SK-N-SH (cell line): ENCODE measurements around the gene LXN. TPM values are rescaled to one million over a fixed set of nuclear protein-coding genes. Genes with fewer than 3 reads are reported as not detected.

Source experiments
- CTCF ChIA-PET: fragments of 300-600, 350-600 bp; formaldehyde crosslinking; extraction: SDS; loops from one replicate; lab custom pipeline; 2021; lab: Yijun Ruan, JAX
- POLR2A ChIA-PET: fragments of 350-600 bp; sonication (Branson Sonifier 250); formaldehyde crosslinking; extraction: SDS; loops from one replicate; lab custom pipeline; 2020; ENCODE audit warnings: antibody characterized with exemption, inconsistent platforms; lab: Yijun Ruan, JAX
- DNase-seq: peaks from one replicate; pipeline ENCODE4 v3.0.0; 2012
- H2AFZ ChIP-seq: fragments of 200-600 bp; sonication (generic); 2 replicates; pipeline ENCODE4 v1.8.1; 2016; ENCODE audit warnings: antibody characterized with exemption, mild to moderate bottlenecking, low read depth
- H3F3A ChIP-seq: fragments of 200-600 bp; sonication (generic); replicated peaks from 2 replicates; pipeline ENCODE3; 2016; ENCODE audit warnings: antibody characterized with exemption, mild to moderate bottlenecking; ENCODE audit not compliant: insufficient read depth
- H3K27ac ChIP-seq, 2 experiments: fragments of 200-500 bp in 1 of 2; fragments of 200-600 bp in 1 of 2; sonication (Bioruptor generic) in 1 of 2; sonication (generic), shearing (Covaris generic) in 1 of 2; 2 replicates each; pipeline versions ENCODE4 v1.5.1 to v1.6.1; 2014 to 2016; ENCODE audit warnings: low read depth in 2 of 2, inconsistent platforms in 1 of 2, low read length in 1 of 2, mild to moderate bottlenecking in 1 of 2, mixed read lengths in 1 of 2
- H3K27me3 ChIP-seq: fragments of 200-600 bp; sonication (generic), shearing (Covaris generic); 2 replicates; pipeline ENCODE4 v1.6.1; 2016; ENCODE audit warnings: mixed run types; ENCODE audit not compliant: insufficient read depth
- H3K36me3 ChIP-seq, 2 experiments: fragments of 200-500 bp in 1 of 2; fragments of 200-600 bp in 1 of 2; sonication (Bioruptor generic) in 1 of 2; sonication (generic) in 1 of 2; replicated peaks in 1 of 2; 2 replicates each; pipeline versions ENCODE3 to v1.5.1; 2014 to 2016; ENCODE audit warnings: low read length in 1 of 2, mild to moderate bottlenecking in 1 of 2; ENCODE audit not compliant: insufficient read depth in 2 of 2, control insufficient read depth in 1 of 2
- H3K4me1 ChIP-seq, 2 experiments: fragments of 200-500 bp in 1 of 2; fragments of 200-600 bp in 1 of 2; sonication (Bioruptor generic) in 1 of 2; sonication (generic), shearing (Covaris generic) in 1 of 2; 2 replicates each; pipeline versions ENCODE4 v1.5.1 to v1.6.1; 2014 to 2016; ENCODE audit warnings: low read depth in 1 of 2, low read length in 1 of 2, mixed run types in 1 of 2; ENCODE audit not compliant: insufficient read depth in 2 of 2, control insufficient read depth in 1 of 2
- H3K4me2 ChIP-seq: fragments of 200-600 bp; sonication (generic), shearing (Covaris generic); 2 replicates; pipeline ENCODE4 v1.6.1; 2017; ENCODE audit warnings: mixed run types
- H3K4me3 ChIP-seq, 2 experiments: fragments of 200-500 bp in 1 of 2; fragments of 200-600 bp in 1 of 2; sonication (Bioruptor generic) in 1 of 2; sonication (generic), shearing (Covaris generic) in 1 of 2; 2 replicates each; pipeline versions ENCODE4 v1.5.1 to v1.8.1; 2014 to 2016; ENCODE audit warnings: low read depth in 2 of 2, inconsistent platforms in 1 of 2, low read length in 1 of 2, mild to moderate bottlenecking in 1 of 2, mixed read lengths in 1 of 2, moderate library complexity in 1 of 2
- H3K79me2 ChIP-seq: fragments of 200-600 bp; sonication (generic); 2 replicates; pipeline ENCODE4 v1.8.1; 2017; ENCODE audit warnings: mild to moderate bottlenecking; ENCODE audit not compliant: insufficient read depth
- H3K9ac ChIP-seq: fragments of 200-600 bp; sonication (generic); 2 replicates; pipeline ENCODE4 v1.6.1; 2017; ENCODE audit warnings: mixed run types
- H3K9me2 ChIP-seq: fragments of 200-600 bp; sonication (generic); 2 replicates; pipeline ENCODE4 v1.6.1; 2017; ENCODE audit warnings: mixed run types
- H3K9me3 ChIP-seq: fragments of 200-600 bp; sonication (generic); 2 replicates; pipeline ENCODE4 v1.6.1; 2017; ENCODE audit warnings: mixed run types, mild to moderate bottlenecking, moderate library complexity
- H4K20me1 ChIP-seq: fragments of 200-600 bp; sonication (generic); 2 replicates; pipeline ENCODE4 v1.6.1; 2017; ENCODE audit warnings: mild to moderate bottlenecking, mixed run types; ENCODE audit not compliant: insufficient read depth
- EZH2phosphoT487 ChIP-seq: fragments of 200-600 bp; sonication (generic); IDR thresholded peaks from 2 replicates; pipeline ENCODE4 v1.6.1; 2017; ENCODE audit warnings: low read depth, mixed run types, mild to moderate bottlenecking, antibody characterized with exemption, moderate library complexity, borderline replicate concordance
- GABPA ChIP-seq: IDR thresholded peaks from 2 replicates; pipeline ENCODE4 v1.4.0; 2012; ENCODE audit warnings: low read depth, mild to moderate bottlenecking
- GATA2 ChIP-seq: sonication (generic); formaldehyde crosslinking; IDR thresholded peaks from 2 replicates; pipeline ENCODE4 v1.5.0; 2020; ENCODE audit warnings: mild to moderate bottlenecking, missing genetic modification reagents
- IRF3 ChIP-seq: fragments of 150-350 bp; IDR thresholded peaks from 2 replicates; pipeline ENCODE4 v1.6.1; 2016; ENCODE audit warnings: mild to moderate bottlenecking, low read depth, low read length
- JUND ChIP-seq: IDR thresholded peaks from 2 replicates; pipeline ENCODE4 v1.4.0; 2012
- NRF1 ChIP-seq: IDR thresholded peaks from 2 replicates; pipeline ENCODE4 v1.6.1; 2012; ENCODE audit warnings: low read depth, mild to moderate bottlenecking, low read length
- PBX3 ChIP-seq: IDR thresholded peaks from 2 replicates; pipeline ENCODE4; 2012
- POLR2AphosphoS5 ChIP-seq: IDR thresholded peaks from 2 replicates; pipeline ENCODE4 v1.6.1; 2012; ENCODE audit warnings: low read depth, low read length
- RAD21 ChIP-seq: IDR thresholded peaks from 2 replicates; pipeline ENCODE4 v1.6.1; 2012; ENCODE audit warnings: mild to moderate bottlenecking, low read length
- RCOR1 ChIP-seq: fragments of 150-350 bp; IDR thresholded peaks from 2 replicates; pipeline ENCODE4 v1.6.1; 2017; ENCODE audit warnings: antibody characterized with exemption, low read length
- REST ChIP-seq: IDR thresholded peaks from 2 replicates; pipeline ENCODE4 v1.6.1; 2012; ENCODE audit warnings: mild to moderate bottlenecking, low read depth, low read length, moderate library complexity
- RFX5 ChIP-seq: IDR thresholded peaks from 2 replicates; pipeline ENCODE4 v1.6.1; 2012; ENCODE audit warnings: mild to moderate bottlenecking, improper control_type of control experiment, low read length
- SIN3A ChIP-seq: IDR thresholded peaks from 2 replicates; pipeline ENCODE4 v1.6.1; 2012; ENCODE audit warnings: low read depth, mild to moderate bottlenecking, low read length, moderate library complexity, borderline replicate concordance
- SMC3 ChIP-seq: IDR thresholded peaks from 2 replicates; pipeline ENCODE4 v1.6.1; 2012; ENCODE audit warnings: low read depth, low read length, improper control_type of control experiment
- TAF1 ChIP-seq: IDR thresholded peaks from 2 replicates; pipeline ENCODE4 v1.6.1; 2012; ENCODE audit warnings: low read depth, mild to moderate bottlenecking, low read length, moderate library complexity, borderline replicate concordance
- TEAD4 ChIP-seq: IDR thresholded peaks from 2 replicates; pipeline ENCODE4 v1.4.0; 2012; ENCODE audit warnings: mild to moderate bottlenecking, borderline replicate concordance; ENCODE audit not compliant: insufficient read depth
- YY1 ChIP-seq: IDR thresholded peaks from 2 replicates; pipeline ENCODE4 v1.4.0; 2012; ENCODE audit warnings: low read depth, mild to moderate bottlenecking
- WGBS: methylation state at CpG from one replicate; pipeline ENCODE4 v1.1.6; 2017; ENCODE audit warnings: low lambda C conversion rate; 5-methylcytosine and 5-hydroxymethylcytosine counted together
- polyA plus RNA-seq, 3 experiments: library from polyadenylated mRNA; depleted of rRNA; stranded (reverse); fragments of >200 nt; gene quantifications; 2 replicates each; pipeline ENCODE4 v1.2.3, GENCODE V29; 2012
- TF ChIP-seq, protein P1 (sequence below): fragments of 200-600 bp; sonication (generic); IDR thresholded peaks from 2 replicates; pipeline ENCODE4 v1.6.1; 2017; ENCODE audit warnings: antibody characterized with exemption, mild to moderate bottlenecking, moderate library complexity
- TF ChIP-seq, protein P2 (sequence below): IDR thresholded peaks from 2 replicates; pipeline ENCODE4 v1.4.0; 2012; ENCODE audit warnings: low read depth, borderline replicate concordance

LXN gene
- polyA plus RNA-seq, 1 of the 3 experiments (the other 2 are of a cell fraction), result not detected

DNA sequence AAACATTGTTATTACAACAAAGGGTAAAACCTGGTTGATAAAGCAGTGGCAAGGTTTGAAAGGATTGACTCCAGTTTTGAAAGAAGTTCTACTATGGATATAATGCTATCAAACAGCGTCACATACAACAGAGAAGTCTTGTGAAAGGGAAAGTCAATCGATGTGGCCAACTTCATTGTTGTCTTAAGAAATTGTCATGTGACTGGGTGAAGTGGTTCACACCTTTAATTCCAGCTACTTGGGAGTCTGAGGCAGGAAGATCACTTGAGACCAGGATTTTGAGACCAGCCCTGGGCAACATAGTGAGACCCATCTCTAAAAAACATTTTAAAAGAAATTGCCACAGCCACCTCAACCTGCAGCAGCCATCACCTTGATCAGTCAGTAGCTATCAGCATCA lies 6.2 kb upstream of the LXN start:
- Histone ChIP-seq H3F3A (peaks cover 14% of the 10 kb centered on the region), H3K27me3 (no peaks in the 10 kb centered on the region), H3K4me2 (no peak overlapping the region), H3K79me2 (peaks cover 10% of the 10 kb centered on the region; the same call in 1 of the 2 replicates), H3K9me3 (no peaks in the 10 kb centered on the region), H4K20me1 (no peaks in the 10 kb centered on the region), H3K4me3 (no peak overlapping the region), H3K4me1 (peaks cover 0 to 12% of the 10 kb centered on the region in 2 experiments; a peak in 1 of 4 replicates), H3K27ac (peak overlapping the region in 1 of 2 experiments; percentile 27; a peak in 1 of 4 replicates)
- CTCF ChIA-PET, result interaction anchor here (1.2 to 1.7 kb wide), 3 partner anchors 10 to 20 kb away, joined by 3 to 11 read pairs (median 3); no protein-coding TSS in a partner anchor
- POLR2A ChIA-PET, result no interaction called here
- TF ChIP-seq, protein P1, sequence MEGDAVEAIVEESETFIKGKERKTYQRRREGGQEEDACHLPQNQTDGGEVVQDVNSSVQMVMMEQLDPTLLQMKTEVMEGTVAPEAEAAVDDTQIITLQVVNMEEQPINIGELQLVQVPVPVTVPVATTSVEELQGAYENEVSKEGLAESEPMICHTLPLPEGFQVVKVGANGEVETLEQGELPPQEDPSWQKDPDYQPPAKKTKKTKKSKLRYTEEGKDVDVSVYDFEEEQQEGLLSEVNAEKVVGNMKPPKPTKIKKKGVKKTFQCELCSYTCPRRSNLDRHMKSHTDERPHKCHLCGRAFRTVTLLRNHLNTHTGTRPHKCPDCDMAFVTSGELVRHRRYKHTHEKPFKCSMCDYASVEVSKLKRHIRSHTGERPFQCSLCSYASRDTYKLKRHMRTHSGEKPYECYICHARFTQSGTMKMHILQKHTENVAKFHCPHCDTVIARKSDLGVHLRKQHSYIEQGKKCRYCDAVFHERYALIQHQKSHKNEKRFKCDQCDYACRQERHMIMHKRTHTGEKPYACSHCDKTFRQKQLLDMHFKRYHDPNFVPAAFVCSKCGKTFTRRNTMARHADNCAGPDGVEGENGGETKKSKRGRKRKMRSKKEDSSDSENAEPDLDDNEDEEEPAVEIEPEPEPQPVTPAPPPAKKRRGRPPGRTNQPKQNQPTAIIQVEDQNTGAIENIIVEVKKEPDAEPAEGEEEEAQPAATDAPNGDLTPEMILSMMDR, result no peak
- TF ChIP-seq POLR2AphosphoS5 (no peak), SMC3 (no peak), RAD21 (no peak), JUND (no peak), GABPA (no peak), TAF1 (no peak), NRF1 (no peak), REST (no peak), GATA2 (CRISPR knock-in tag) (no peak), EZH2phosphoT487 (no peak), RCOR1 (no peak)
- TF ChIP-seq, all 33 proteins: peak for 0
- Histone ChIP-seq H3K9me2 (no peaks in the 10 kb centered on the region), H3K9ac (no peak overlapping the region), H3K36me3 (peaks cover 26 to 27% of the 10 kb centered on the region in 2 experiments), H2AFZ (no peak overlapping the region)
- WGBS, result 95% methylated on average over 2 of the region's 2 CpGs
- no peak for DNase-seq

DNA sequence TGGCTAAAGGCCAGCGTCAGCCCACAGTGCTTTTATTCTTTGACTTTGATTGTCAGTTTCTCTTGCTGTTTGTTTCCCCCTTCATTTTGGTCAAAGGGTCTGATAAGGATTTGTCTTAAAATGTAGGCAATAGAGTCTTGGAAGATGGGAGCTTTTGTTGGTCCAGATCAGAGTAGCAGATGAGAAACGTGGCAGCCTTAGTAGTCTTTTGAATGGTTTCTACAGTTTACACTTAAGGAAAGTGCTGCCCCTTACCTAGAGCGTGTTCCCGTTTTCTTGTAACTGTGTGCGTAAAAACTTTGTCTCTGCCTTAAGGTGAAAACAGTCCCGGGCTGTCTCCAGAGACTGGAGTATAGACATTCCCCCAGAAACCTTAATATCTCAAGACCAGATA lies 630 bp downstream of the LXN start:
- Histone ChIP-seq H4K20me1 (no peaks in the 10 kb centered on the region), H3K4me3 (no peak overlapping the region)
- TF ChIP-seq EZH2phosphoT487, result no peak
- TF ChIP-seq PBX3, result no peak
- TF ChIP-seq, protein P2, sequence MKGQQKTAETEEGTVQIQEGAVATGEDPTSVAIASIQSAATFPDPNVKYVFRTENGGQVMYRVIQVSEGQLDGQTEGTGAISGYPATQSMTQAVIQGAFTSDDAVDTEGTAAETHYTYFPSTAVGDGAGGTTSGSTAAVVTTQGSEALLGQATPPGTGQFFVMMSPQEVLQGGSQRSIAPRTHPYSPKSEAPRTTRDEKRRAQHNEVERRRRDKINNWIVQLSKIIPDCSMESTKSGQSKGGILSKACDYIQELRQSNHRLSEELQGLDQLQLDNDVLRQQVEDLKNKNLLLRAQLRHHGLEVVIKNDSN, result no peak
- no peak for TF ChIP-seq TEAD4
- no peak for TF ChIP-seq YY1
- no peak for TF ChIP-seq RFX5
- TF ChIP-seq JUND, result no peak
- TF ChIP-seq NRF1, result no peak
- no peak for TF ChIP-seq SIN3A
- no peak for TF ChIP-seq IRF3

More for the DNA sequence above, 630 bp downstream of the LXN start:
- Histone ChIP-seq H2AFZ (no peak overlapping the region), H3K79me2 (no peaks in the 10 kb centered on the region; the same call in 1 of the 2 replicates), H3K27me3 (no peaks in the 10 kb centered on the region), H3F3A (no peaks in the 10 kb centered on the region), H3K27ac (no peak overlapping the region), H3K4me1 (no peaks in the 10 kb centered on the region), H3K36me3 (peaks cover 56 to 63% of the 10 kb centered on the region in 2 experiments), H3K9me2 (no peaks in the 10 kb centered on the region), H3K9ac (no peak overlapping the region), H3K4me2 (no peak overlapping the region), H3K9me3 (no peaks in the 10 kb centered on the region)
- DNase-seq, result no peak
- POLR2A ChIA-PET, result no interaction called here
- CTCF ChIA-PET, result interaction anchor here (0.9 kb wide), 1 partner anchor 28 kb away, joined by 4 read pairs; no protein-coding TSS in a partner anchor
- 88% methylated on average over 6 of the region's 6 CpGs for WGBS
